WTC11 (cell line): ENCODE results near the gene IL1RN. TPM values are rescaled to one million over a fixed set of nuclear protein-coding genes. Genes with fewer than 3 reads are reported as not detected.

Source experiments
- ATAC-seq: fragments of 200-7000 bp; cut with Tn5 transposase; 2 replicates; pipeline ENCODE4 v1.10.0; 2021; ENCODE audit warnings: mild to moderate bottlenecking, moderate library complexity
- CTCF ChIA-PET: fragments of 300-600 bp; sonication (Branson Sonifier 250); formaldehyde crosslinking; loops from one replicate; lab custom pipeline; 2021; ENCODE audit warnings: antibody characterized with exemption; lab: Charles Lee
- POLR2A ChIA-PET: fragments of 350-600 bp; sonication (Branson Sonifier 250); formaldehyde crosslinking; loops from one replicate; lab custom pipeline; 2021; ENCODE audit warnings: antibody characterized with exemption; lab: Charles Lee
- DNase-seq: peaks from one replicate; pipeline ENCODE4 v3.0.0; 2021; ENCODE audit warnings: low spot score
- H3K27ac Mint-ChIP-seq: 2 replicates; pipeline ENCODE4 v1.8.0; 2021; ENCODE audit warnings: mixed read lengths
- H3K27me3 Mint-ChIP-seq: 2 replicates; pipeline ENCODE4 v1.8.0; 2021; ENCODE audit warnings: low read depth, mild to moderate bottlenecking, moderate library complexity, mixed read lengths
- H3K36me3 Mint-ChIP-seq: 2 replicates; pipeline ENCODE4 v1.8.0; 2021; ENCODE audit warnings: mixed read lengths
- H3K4me1 Mint-ChIP-seq: 2 replicates; pipeline ENCODE4 v1.8.0; 2022; ENCODE audit warnings: mixed read lengths
- H3K4me3 Mint-ChIP-seq: 2 replicates; pipeline ENCODE4 v1.8.0; 2021; ENCODE audit warnings: mild to moderate bottlenecking, moderate library complexity, mixed read lengths
- H3K9me3 Mint-ChIP-seq: 2 replicates; pipeline ENCODE4 v1.8.0; 2021; ENCODE audit warnings: mixed read lengths
- AR ChIP-seq: fragments of 250-450 bp; sonication (Bioruptor Pico); IDR thresholded peaks from 2 replicates; pipeline ENCODE4 v1.9.0; 2021; ENCODE audit warnings: mild to moderate bottlenecking
- CREM ChIP-seq: sonication (generic); formaldehyde crosslinking; IDR thresholded peaks from 2 replicates; pipeline ENCODE4 v1.8.1; 2022; ENCODE audit warnings: mild to moderate bottlenecking, missing genetic modification reagents, moderate library complexity
- CTCF ChIP-seq: fragments of 200-600 bp; IDR thresholded peaks from 2 replicates; pipeline ENCODE4 v1.8.0; 2022; ENCODE audit warnings: antibody characterized with exemption
- E2F5 ChIP-seq: sonication (generic); formaldehyde crosslinking; IDR thresholded peaks from 2 replicates; pipeline ENCODE4 v1.8.1; 2022; ENCODE audit warnings: mild to moderate bottlenecking, moderate library complexity, missing genetic modification reagents
- ELF4 ChIP-seq: sonication (generic); formaldehyde crosslinking; IDR thresholded peaks from 2 replicates; pipeline ENCODE4 v1.8.1; 2022; ENCODE audit warnings: low read depth, mild to moderate bottlenecking, moderate library complexity, missing genetic modification reagents
- ESRRA ChIP-seq: sonication (generic); formaldehyde crosslinking; IDR thresholded peaks from 2 replicates; pipeline ENCODE4 v1.8.1; 2022; ENCODE audit warnings: mild to moderate bottlenecking, missing genetic modification reagents, borderline replicate concordance
- GABPB1 ChIP-seq: sonication (generic); formaldehyde crosslinking; IDR thresholded peaks from 2 replicates; pipeline ENCODE4 v1.8.1; 2023; ENCODE audit warnings: mild to moderate bottlenecking, missing genetic modification reagents
- GRHL2 ChIP-seq: fragments of 250-450 bp; sonication (Bioruptor Pico); IDR thresholded peaks from 2 replicates; pipeline ENCODE4 v1.8.0; 2022; ENCODE audit warnings: mild to moderate bottlenecking, moderate library complexity; ENCODE audit not compliant: insufficient replicate concordance, severe bottlenecking
- IRF1 ChIP-seq: sonication (generic); formaldehyde crosslinking; IDR thresholded peaks from 2 replicates; pipeline ENCODE4 v1.8.0; 2023; ENCODE audit warnings: missing genetic modification reagents
- KAT7 ChIP-seq: sonication (generic); formaldehyde crosslinking; IDR thresholded peaks from 2 replicates; pipeline ENCODE4 v1.8.1; 2023; ENCODE audit warnings: missing genetic modification reagents, mild to moderate bottlenecking, borderline replicate concordance
- MXD4 ChIP-seq: fragments of 250-450 bp; sonication (Bioruptor Pico); IDR thresholded peaks from 2 replicates; pipeline ENCODE4 v1.8.0; 2021; ENCODE audit warnings: mild to moderate bottlenecking, moderate library complexity, borderline replicate concordance
- SMAD4 ChIP-seq: sonication (generic); formaldehyde crosslinking; IDR thresholded peaks from 2 replicates; pipeline ENCODE4 v1.8.0; 2022; ENCODE audit warnings: mild to moderate bottlenecking, missing genetic modification reagents
- TEAD1 ChIP-seq: sonication (generic); formaldehyde crosslinking; IDR thresholded peaks from 2 replicates; pipeline ENCODE4 v1.8.0; 2022; ENCODE audit warnings: mild to moderate bottlenecking, missing genetic modification reagents
- ZMAT4 ChIP-seq: fragments of 250-450 bp; sonication (Bioruptor Pico); IDR thresholded peaks from 2 replicates; pipeline ENCODE4 v1.9.0; 2021; ENCODE audit warnings: mild to moderate bottlenecking
- ZNF512 ChIP-seq: sonication (generic); formaldehyde crosslinking; IDR thresholded peaks from 2 replicates; pipeline ENCODE4 v1.8.1; 2022; ENCODE audit warnings: missing genetic modification reagents, borderline replicate concordance
- total RNA-seq: library from RNA; stranded (reverse); gene quantifications from 3 replicates; pipeline ENCODE4 v1.2.3, GENCODE V29; 2021

IL1RN gene
- total RNA-seq, 1 experiment from 2014 or later: not detected

GRCh38 chr2:113105047-113105785 is 22.2 kb upstream of the IL1RN start (continued):
- TF ChIP-seq IRF1 (CRISPR knock-in tag) (no peak), ESRRA (no peak), E2F5 (CRISPR knock-in tag) (no peak), ZMAT4 (CRISPR knock-in tag) (no peak)

GRCh38 chr2:113111121-113111520 is 16.3 kb upstream of the IL1RN start:
- POLR2A ChIA-PET: no interaction called here
- H3K27ac Mint-ChIP-seq: no peak overlapping the region
- H3K9me3 Mint-ChIP-seq: no peaks in the 10 kb centered on the region
- no peak overlapping the region for H3K4me3 Mint-ChIP-seq
- TF ChIP-seq E2F5 (CRISPR knock-in tag): no peak
- no peak for TF ChIP-seq KAT7 (CRISPR knock-in tag)
- no peak for TF ChIP-seq ELF4 (CRISPR knock-in tag)
- no peak for TF ChIP-seq ESRRA
- no peak for TF ChIP-seq GRHL2 (CRISPR knock-in tag)
- TF ChIP-seq MXD4 (CRISPR knock-in tag): no peak
- no peak for TF ChIP-seq AR
- no peak for TF ChIP-seq ZNF512 (CRISPR knock-in tag)
- TF ChIP-seq TEAD1 (CRISPR knock-in tag): no peak
- TF ChIP-seq, all 79 proteins: peak for 0
- no peak for ATAC-seq
- H3K4me1 Mint-ChIP-seq: no peaks in the 10 kb centered on the region
- peaks cover 2% of the 10 kb centered on the region; the same call in 1 of the 2 replicates for H3K27me3 Mint-ChIP-seq
- no peak for DNase-seq
- no peaks in the 10 kb centered on the region for H3K36me3 Mint-ChIP-seq
- CTCF ChIA-PET: no interaction called here

- Mint-ChIP-seq H3K4me1 (no peaks in the 10 kb centered on the region), H3K9me3 (no peaks in the 10 kb centered on the region), H3K36me3 (no peaks in the 10 kb centered on the region), H3K27ac (no peak overlapping the region), H3K27me3 (0 out of 2 replicates have a peak, but pooled peaks cover under 1% of the 10 kb centered on the region), H3K4me3 (no peak overlapping the region)
- DNase-seq: no peak
- POLR2A ChIA-PET: no interaction called here
- no peak for ATAC-seq
- TF ChIP-seq ZNF512 (CRISPR knock-in tag) (no peak), GRHL2 (CRISPR knock-in tag) (no peak), GABPB1 (CRISPR knock-in tag) (peak; percentile 81), CTCF (no peak), SMAD4 (CRISPR knock-in tag) (no peak), CREM (CRISPR knock-in tag) (no peak)
- CTCF ChIA-PET: interaction anchor here (0.9 to 2.0 kb wide), 3 partner anchors 26 to 33 kb away, joined by 3 to 7 read pairs (median 4); no protein-coding TSS in a partner anchor
Observed at GRCh38 chr2:113111823-113112287, 15.5 kb upstream of the IL1RN start.
